ENCODE measurements around the gene HDAC10. TPM values are rescaled to one million over a fixed set of nuclear protein-coding genes. Genes with fewer than 3 reads are reported as not detected.

Gene HDAC10
- total RNA-seq, 2 experiments from 2014 or later = 71.4 to 75.9 TPM

DNA sequence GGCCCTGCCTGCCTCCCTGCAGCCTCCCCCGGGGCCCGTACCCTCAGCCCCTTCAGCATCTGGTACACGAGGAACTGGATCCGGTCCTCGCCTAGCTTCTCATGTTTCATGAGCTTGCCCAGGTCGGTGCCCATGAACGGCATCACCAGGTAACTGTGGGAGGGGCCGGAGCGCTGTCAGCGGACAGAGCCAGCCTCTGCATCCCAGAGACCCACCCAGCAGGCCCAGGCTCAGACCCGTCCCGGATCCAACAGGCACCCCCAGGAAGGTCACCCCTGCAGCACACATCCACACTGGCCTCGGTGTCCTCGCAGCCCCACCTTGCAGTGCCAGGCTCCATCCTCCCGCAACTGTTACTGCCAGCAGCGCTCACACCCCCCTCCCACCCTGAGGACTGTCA, 6.0 kb upstream of the HDAC10 start:
- no peak overlapping the region for H3K4me3 Mint-ChIP-seq
- POLR2A ChIA-PET = interaction anchor here (0.7 kb wide), 1 partner anchor 48 kb away, joined by 6 read pairs; no protein-coding TSS in a partner anchor
- no peak overlapping the region for H3K27ac Mint-ChIP-seq
- H3K36me3 Mint-ChIP-seq (ENCODE audit: low read depth) = no peaks in the 10 kb centered on the region
- peaks cover 4% of the 10 kb centered on the region for H3K27me3 Mint-ChIP-seq (ENCODE audit: low read depth)
- no peak for DNase-seq
- no peak for ATAC-seq
- no peaks in the 10 kb centered on the region for H3K9me3 Mint-ChIP-seq (ENCODE audit: insufficient read depth)
- CTCF ChIA-PET = no interaction called here
- H3K4me1 Mint-ChIP-seq (ENCODE audit: low read depth) = peaks cover 2% of the 10 kb centered on the region

DNA sequence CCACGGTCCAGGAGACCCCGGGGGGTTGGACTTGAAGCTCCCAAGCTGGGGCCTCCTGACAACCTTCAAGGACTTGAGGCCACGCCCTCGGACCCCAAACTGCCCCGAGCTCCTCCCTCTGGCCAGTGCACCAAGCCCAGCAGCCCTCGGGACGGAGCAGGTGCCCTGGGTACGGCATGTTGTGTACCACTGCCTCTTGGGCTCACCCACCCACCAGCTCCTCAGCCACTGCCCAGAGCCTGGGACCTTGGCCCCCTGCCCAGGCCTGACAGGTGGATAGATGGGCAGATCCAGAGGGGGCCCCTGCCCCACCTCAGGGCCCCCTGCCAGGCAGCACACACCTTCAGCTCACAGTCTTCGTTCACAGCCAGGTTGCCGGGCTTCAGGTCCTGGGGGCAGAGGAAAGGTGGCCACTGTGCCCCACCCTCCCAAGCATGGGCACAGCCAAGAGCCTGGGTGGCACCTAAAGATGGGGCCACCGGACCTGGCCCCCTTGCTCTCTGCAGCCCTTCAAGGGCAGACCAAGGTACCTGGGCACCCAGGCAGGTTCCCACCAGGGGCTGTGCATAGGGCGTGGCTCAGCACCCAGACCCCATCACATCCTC, 5.3 kb upstream of the HDAC10 start:
- ChIA-PET POLR2A (interaction anchor here (0.7 kb wide), 1 partner anchor 48 kb away, joined by 6 read pairs; no protein-coding TSS in a partner anchor), CTCF (interaction anchor here (0.8 kb wide), 1 partner anchor 374 kb away, joined by 4 read pairs; no protein-coding TSS in a partner anchor)
- Mint-ChIP-seq H3K36me3 (ENCODE audit: low read depth) (no peaks in the 10 kb centered on the region), H3K27me3 (ENCODE audit: low read depth) (peaks cover 2% of the 10 kb centered on the region), H3K4me3 (no peak overlapping the region), H3K9me3 (ENCODE audit: insufficient read depth) (no peaks in the 10 kb centered on the region), H3K4me1 (ENCODE audit: low read depth) (no peaks in the 10 kb centered on the region), H3K27ac (no peak overlapping the region)
- ATAC-seq (no peak), DNase-seq (no peak)

DNA sequence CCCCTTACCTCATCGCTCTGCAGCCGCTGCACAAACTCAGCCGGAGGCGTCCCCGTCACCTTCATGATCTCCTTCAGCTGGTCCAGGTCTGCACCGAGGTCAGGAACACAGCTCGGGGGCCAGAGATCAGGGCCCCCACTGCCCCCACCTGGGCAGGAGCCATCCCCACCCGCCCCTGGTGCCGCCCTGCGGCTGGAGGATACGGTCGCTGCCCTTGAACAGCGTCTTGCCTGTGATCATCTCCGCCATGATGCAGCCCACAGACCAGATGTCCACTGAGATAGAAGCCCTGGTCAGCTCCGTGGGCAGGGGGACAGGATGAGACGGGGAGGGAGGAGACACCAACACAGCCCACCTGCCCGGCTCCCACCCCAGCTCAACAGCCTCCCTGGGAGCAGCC, 4.5 kb upstream of the HDAC10 start:
- ChIA-PET POLR2A (interaction anchor here (0.8 kb wide), 1 partner anchor 252 kb away, joined by 4 read pairs; the partner anchor contains the start of genes LMF2 and NCAPH2), CTCF (interaction anchor here (0.8 kb wide), 1 partner anchor 375 kb away, joined by 4 read pairs; no protein-coding TSS in a partner anchor)
- no peaks in the 10 kb centered on the region for H3K36me3 Mint-ChIP-seq (ENCODE audit: low read depth)
- no peak overlapping the region for H3K27ac Mint-ChIP-seq
- no peaks in the 10 kb centered on the region for H3K9me3 Mint-ChIP-seq (ENCODE audit: insufficient read depth)
- ATAC-seq (no peak), DNase-seq (no peak)
- peaks cover 2% of the 10 kb centered on the region for H3K27me3 Mint-ChIP-seq (ENCODE audit: low read depth)
- H3K4me3 Mint-ChIP-seq = no peak overlapping the region
- H3K4me1 Mint-ChIP-seq (ENCODE audit: low read depth) = peaks cover 2% of the 10 kb centered on the region

DNA sequence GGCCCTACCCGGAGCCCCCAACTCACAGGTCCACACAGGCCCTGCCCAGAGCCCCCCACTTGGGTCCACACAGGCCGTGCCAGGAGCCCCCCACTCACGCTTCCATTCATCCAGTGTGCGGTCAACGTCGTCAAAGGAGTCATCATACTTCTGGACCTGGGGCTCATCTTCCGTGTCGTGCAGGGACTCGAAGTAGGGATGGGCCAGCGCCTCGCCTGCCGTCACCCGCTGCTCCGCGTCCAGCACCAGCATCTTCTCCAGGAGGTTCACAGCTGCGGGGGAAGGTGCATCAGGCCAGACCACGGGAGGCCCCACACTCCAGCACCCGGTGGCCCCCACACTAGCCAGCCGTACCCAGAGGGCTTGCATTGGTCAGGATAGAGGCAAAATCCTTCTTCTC, 4.0 kb upstream of the HDAC10 start:
- H3K9me3 Mint-ChIP-seq (ENCODE audit: insufficient read depth) = no peaks in the 10 kb centered on the region
- H3K27ac Mint-ChIP-seq = no peak overlapping the region
- no peak for DNase-seq
- H3K4me3 Mint-ChIP-seq = no peak overlapping the region
- H3K36me3 Mint-ChIP-seq (ENCODE audit: low read depth) = no peaks in the 10 kb centered on the region
- CTCF ChIA-PET = no interaction called here
- H3K4me1 Mint-ChIP-seq (ENCODE audit: low read depth) = peaks cover 6% of the 10 kb centered on the region
- no peak for ATAC-seq
- H3K27me3 Mint-ChIP-seq (ENCODE audit: low read depth) = peaks cover 2% of the 10 kb centered on the region
- POLR2A ChIA-PET = interaction anchor here (0.8 to 0.9 kb wide), 2 partner anchors 11 to 253 kb away, joined by 3 to 4 read pairs; partner anchors contain the start of genes LMF2 and NCAPH2

DNA sequence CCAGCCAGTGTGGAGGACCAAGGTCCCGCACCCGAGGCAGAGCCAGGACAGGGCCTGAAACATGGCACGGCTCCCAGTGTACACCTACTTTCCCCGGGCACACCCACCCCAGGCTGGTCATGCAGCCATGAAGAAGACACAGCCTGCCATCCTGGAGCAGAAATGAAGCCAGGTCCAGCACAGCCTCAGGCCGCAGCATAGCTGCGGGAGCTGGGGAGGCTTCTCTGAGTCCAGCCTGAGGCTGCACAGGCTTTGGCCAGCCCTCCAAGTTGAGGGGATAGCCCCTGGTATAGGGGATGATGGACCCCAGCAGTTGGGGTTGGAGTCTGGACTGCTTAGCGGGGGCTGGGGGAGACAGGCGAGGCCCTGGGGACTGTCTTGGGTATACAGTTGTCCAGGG, 2.9 kb upstream of the HDAC10 start:
- Mint-ChIP-seq H3K27ac (no peak overlapping the region), H3K36me3 (ENCODE audit: low read depth) (no peaks in the 10 kb centered on the region), H3K4me1 (ENCODE audit: low read depth) (peaks cover 10% of the 10 kb centered on the region), H3K27me3 (ENCODE audit: low read depth) (peaks cover under 1% of the 10 kb centered on the region), H3K4me3 (no peak overlapping the region), H3K9me3 (ENCODE audit: insufficient read depth) (no peaks in the 10 kb centered on the region)
- POLR2A ChIA-PET = no interaction called here
- DNase-seq = no peak
- CTCF ChIA-PET = no interaction called here
- ATAC-seq = no peak

- ATAC-seq = no peak
- Mint-ChIP-seq H3K36me3 (ENCODE audit: low read depth) (no peaks in the 10 kb centered on the region), H3K27me3 (ENCODE audit: low read depth) (no peaks in the 10 kb centered on the region), H3K4me1 (ENCODE audit: low read depth) (peaks cover 10% of the 10 kb centered on the region), H3K4me3 (no peak overlapping the region), H3K9me3 (ENCODE audit: insufficient read depth) (no peaks in the 10 kb centered on the region), H3K27ac (peak overlapping the region; percentile 37)
- peak; percentile 20 for DNase-seq
- ChIA-PET CTCF (interaction anchor here (0.7 to 3.2 kb wide), 13 partner anchors 9 to 275 kb away, joined by 3 to 27 read pairs (median 4); partner anchors contain the start of genes LMF2 and NCAPH2), POLR2A (interaction anchor here (0.8 to 3.2 kb wide), 3 partner anchors 9 to 255 kb away, joined by 3 to 17 read pairs (median 3); partner anchors contain the start of gene MAPK12)
Measured at GRCh38 chr22:50253046-50253915, 2.2 kb upstream of the HDAC10 start.

- DNase-seq (peak; percentile 84), ATAC-seq (peak; percentile 56)
- Mint-ChIP-seq H3K27me3 (ENCODE audit: low read depth) (no peaks in the 10 kb centered on the region), H3K4me1 (ENCODE audit: low read depth) (peaks cover 18% of the 10 kb centered on the region), H3K9me3 (ENCODE audit: insufficient read depth) (no peaks in the 10 kb centered on the region), H3K27ac (no peak overlapping the region), H3K4me3 (no peak overlapping the region), H3K36me3 (ENCODE audit: low read depth) (peaks cover 5% of the 10 kb centered on the region)
- ChIA-PET POLR2A (interaction anchor here (0.8 to 3.2 kb wide), 7 partner anchors 10 to 369 kb away, joined by 3 to 17 read pairs (median 4); partner anchors contain the start of genes MAPK12 and SCO2), CTCF (interaction anchor here (0.7 to 3.2 kb wide), 26 partner anchors 8 to 369 kb away, joined by 3 to 27 read pairs (median 5); partner anchors contain the start of genes LMF2, NCAPH2 and SCO2)
Measured at GRCh38 chr22:50252082-50253045, 1.3 kb upstream of the HDAC10 start.

GRCh38 chr22:50251477-50252081, 514 bp upstream of the HDAC10 start:
- POLR2A ChIA-PET = interaction anchor here (1.2 to 3.2 kb wide), 7 partner anchors 11 to 370 kb away, joined by 3 to 17 read pairs (median 4); partner anchors contain the start of genes LMF2, MAPK12, NCAPH2 and SCO2
- H3K9me3 Mint-ChIP-seq (ENCODE audit: insufficient read depth) = no peaks in the 10 kb centered on the region

GRCh38 chr22:50250249-50250554, 863 bp downstream of the HDAC10 start:
- ATAC-seq = no peak
- no peaks in the 10 kb centered on the region for H3K27me3 Mint-ChIP-seq (ENCODE audit: low read depth)
- ChIA-PET CTCF (interaction anchor here (1.5 to 3.2 kb wide), 10 partner anchors 10 to 371 kb away, joined by 5 to 27 read pairs (median 9); no protein-coding TSS in a partner anchor), POLR2A (interaction anchor here (0.5 to 3.2 kb wide), 7 partner anchors 12 to 258 kb away, joined by 3 to 17 read pairs (median 4); partner anchors contain the start of genes LMF2, MAPK12 and NCAPH2)
- no peak for DNase-seq
- peaks cover 26% of the 10 kb centered on the region for H3K4me1 Mint-ChIP-seq (ENCODE audit: low read depth)
- H3K36me3 Mint-ChIP-seq (ENCODE audit: low read depth) = peaks cover 11% of the 10 kb centered on the region
- H3K27ac Mint-ChIP-seq = peak overlapping the region; percentile 84
- H3K9me3 Mint-ChIP-seq (ENCODE audit: insufficient read depth) = no peaks in the 10 kb centered on the region
- peak overlapping the region; percentile 84 for H3K4me3 Mint-ChIP-seq

More at GRCh38 chr22:50251477-50252081, 514 bp upstream of the HDAC10 start:
- H3K27ac Mint-ChIP-seq = peak overlapping the region; percentile 39
- CTCF ChIA-PET = interaction anchor here (0.6 to 3.2 kb wide), 24 partner anchors 11 to 370 kb away, joined by 3 to 27 read pairs (median 5); partner anchors contain the start of gene SCO2
- H3K4me3 Mint-ChIP-seq = peak overlapping the region; percentile 84
- ATAC-seq = no peak
- no peak for DNase-seq
- peaks cover 7% of the 10 kb centered on the region for H3K36me3 Mint-ChIP-seq (ENCODE audit: low read depth)
- peaks cover 20% of the 10 kb centered on the region for H3K4me1 Mint-ChIP-seq (ENCODE audit: low read depth)
- no peaks in the 10 kb centered on the region for H3K27me3 Mint-ChIP-seq (ENCODE audit: low read depth)
